Measurements from ENCODE around the gene CPNE5. TPM values are rescaled to one million over a fixed set of nuclear protein-coding genes. Genes with fewer than 3 reads are reported as not detected.
A peak's percentile ranks its signal among the peaks of the same experiment; 100 is the strongest.

The CPNE5 gene
- total and polyA plus RNA-seq, 2 of the 4 experiments (the other 2 are of a cell fraction): 0.07 TPM; not detected in 1

DNA sequence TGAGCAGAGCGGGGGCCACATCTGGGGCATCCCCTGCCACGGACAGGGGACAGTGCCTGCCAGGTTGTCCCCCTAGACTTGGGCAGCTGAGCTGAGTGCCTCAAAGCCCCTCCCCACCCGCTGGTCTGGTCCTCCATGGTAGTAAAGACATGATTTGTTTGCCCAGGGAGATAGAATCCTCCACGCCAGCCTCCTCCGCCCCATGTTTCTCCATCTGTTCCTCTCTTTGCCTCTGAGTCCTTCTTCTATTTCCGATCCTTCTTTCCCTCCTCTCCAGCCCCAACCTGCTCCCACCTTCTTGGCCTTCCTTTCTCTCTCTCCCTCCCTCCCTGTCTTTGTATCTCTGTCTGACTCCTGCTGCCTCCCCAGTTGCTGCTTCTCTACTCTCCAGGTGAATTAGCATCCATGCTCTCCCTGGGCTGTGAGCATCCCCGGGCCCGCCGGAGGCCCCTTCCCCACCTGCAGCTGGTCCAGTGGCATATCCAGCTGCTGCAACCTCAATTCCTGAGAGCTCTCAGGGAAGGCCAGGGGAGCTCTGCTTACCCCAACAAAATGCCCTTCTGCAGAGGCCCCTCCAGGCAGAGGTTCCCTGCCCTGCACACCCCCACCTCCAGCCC, 45.8 kb downstream of the CPNE5 start:
- ChIA-PET CTCF (no interaction called here), POLR2A (ENCODE audit: unreplicated experiment) (no interaction called here)
- no peaks in the 10 kb centered on the region for H3K36me3 ChIP-seq (ENCODE audit: control insufficient read depth, insufficient read depth, low read length)
- no peaks in the 10 kb centered on the region for H3K4me1 ChIP-seq (ENCODE audit: control insufficient read depth, insufficient read depth, low read length)
- DNase-seq (no peak), ATAC-seq (ENCODE audit: low read depth) (no peak)
- no peaks in the 10 kb centered on the region for H3K9me3 ChIP-seq (ENCODE audit: control insufficient read depth, insufficient read depth, low read length)
- no peak for TF ChIP-seq RCOR1 (IDR thresholded peaks at IDR 0.05; ENCODE audit: insufficient replicate concordance, low read length)
- TF ChIP-seq MAFK (IDR thresholded peaks at IDR 0.05; ENCODE audit: low read depth, low read length): no peak
- TF ChIP-seq POLR2A (IDR thresholded peaks at IDR 0.05; ENCODE audit: low read depth, low read length): no peak
- no peak for TF ChIP-seq RAD21 (IDR thresholded peaks at IDR 0.05; ENCODE audit: low read length)
- TF ChIP-seq FOS (IDR thresholded peaks at IDR 0.05; ENCODE audit: low read depth, low read length): no peak
- no peak overlapping the region for H2BK15ac ChIP-seq (ENCODE audit: low read depth, low read length)
- H3K4ac ChIP-seq (ENCODE audit: low read depth, low read length): no peak overlapping the region
- intact Hi-C loops (cut with micrococcal nuclease) (loop anchor here (5.0 kb wide), 1 partner anchor 44 kb away; the partner anchor contains the start of gene CPNE5), dilution Hi-C loops (cut with HindIII; ENCODE audit: low sequenced_read_pairs, unreplicated experiment) (no loop called here), in situ Hi-C loops (cut with MboI; ENCODE audit: low sequenced_read_pairs) (no loop called here)
- no peak overlapping the region for H3K4me3 ChIP-seq (ENCODE audit: insufficient read depth, low read depth, low read length)
- H3K27ac ChIP-seq (ENCODE audit: insufficient read depth, low read length): no peak overlapping the region
- no peaks in the 10 kb centered on the region for H3K79me1 ChIP-seq (ENCODE audit: low read depth in 1 of 2, low read length in 2 of 2)
- no peak overlapping the region for H4K91ac ChIP-seq (ENCODE audit: insufficient read depth, low read depth, low read length)
- no TSS peak for BruUV-seq (replicated peaks)
- H2BK5ac ChIP-seq (ENCODE audit: low read depth, low read length, poor library complexity, severe bottlenecking): no peak overlapping the region
- no peak overlapping the region for H3K56ac ChIP-seq (ENCODE audit: extremely low read depth, insufficient read depth, low read length)
- H2AK5ac ChIP-seq (ENCODE audit: low read depth, low read length): no peak overlapping the region
- no peak overlapping the region for H3K9ac ChIP-seq (ENCODE audit: low read depth, low read length)
- H4K5ac ChIP-seq (ENCODE audit: low read depth, low read length): no peak overlapping the region
- H3K4me2 ChIP-seq (ENCODE audit: low read depth, low read length): no peak overlapping the region
- 73% methylated on average over 3 of the region's 9 CpGs; no CpG with 5 or more reads in 1 of the 2 experiments for WGBS, 2 experiments (ENCODE audit: extremely low coverage in 2 of 2, insufficient read length in 1 of 2)
- no peak overlapping the region for H3K14ac ChIP-seq (replicated peaks; ENCODE audit: low read depth, low read length)
- H3K18ac ChIP-seq (ENCODE audit: low read depth, low read length): no peak overlapping the region
- H4K8ac ChIP-seq (ENCODE audit: low read depth in 2 of 2, low read length in 2 of 2): no peak overlapping the region
- H2AFZ ChIP-seq (replicated peaks; ENCODE audit: low read length, poor library complexity): peak overlapping the region; percentile 15
- no peaks in the 10 kb centered on the region for H4K20me1 ChIP-seq (ENCODE audit: insufficient read depth, low read length)
- no peak overlapping the region for H3K23ac ChIP-seq (ENCODE audit: low read depth, low read length)
- no peak overlapping the region for H2AK9ac ChIP-seq (replicated peaks; ENCODE audit: low read depth, low read length, poor library complexity)
- H2BK120ac ChIP-seq (ENCODE audit: low read depth, low read length): no peak overlapping the region
- no peak overlapping the region for H2BK20ac ChIP-seq (ENCODE audit: low read depth, low read length)
- no peaks in the 10 kb centered on the region for H3K9me1 ChIP-seq (ENCODE audit: insufficient read depth, low read length)
- peaks cover 55% of the 10 kb centered on the region for H3K27me3 ChIP-seq (ENCODE audit: control insufficient read depth, insufficient read depth, low read length)
